B cell (primary cell): ENCODE measurements around the gene ATAD3B. TPM values are rescaled to one million over a fixed set of nuclear protein-coding genes. Genes with fewer than 3 reads are reported as not detected.

Experiments
- ATAC-seq: fragments of 200-7000 bp; cut with Tn5 transposase; one replicate; pipeline ENCODE4 v1.10.0; 2021; ENCODE audit warnings: low read depth, mild to moderate bottlenecking, moderate number of reproducible peaks, moderate library complexity
- CTCF ChIA-PET: fragments of 350-600 bp; sonication (Branson Sonifier 250); formaldehyde crosslinking; loops from one replicate; lab custom pipeline; 2021; ENCODE audit warnings: antibody characterized with exemption, inconsistent platforms; lab: Charles Lee
- POLR2A ChIA-PET: fragments of 350-600 bp; sonication (Branson Sonifier 250); formaldehyde crosslinking; loops from one replicate; lab custom pipeline; 2021; ENCODE audit warnings: antibody characterized with exemption; lab: Charles Lee
- DNase-seq: peaks from one replicate; pipeline ENCODE4 v3.0.0; 2013
- H2AFZ ChIP-seq: 2 replicates; pipeline ENCODE4 v1.6.1; 2012; ENCODE audit warnings: mild to moderate bottlenecking, low read depth, low read length; ENCODE audit not compliant: insufficient read depth, poor library complexity, severe bottlenecking
- H3K27ac ChIP-seq, 2 donors: 1 replicate in 1 of 2; 2 replicates in 1 of 2; pipeline ENCODE4 v1.5.1; 2012 to 2013; ENCODE audit warnings: low read length in 2 of 2, mild to moderate bottlenecking in 2 of 2, moderate library complexity in 1 of 2
- H3K27me3 ChIP-seq, 4 experiments: fragments of 200-600 bp in 1 of 4; sonication (generic) in 1 of 4; replicated peaks in 1 of 4; 1 replicate in 2 of 4; 2 replicates in 2 of 4; pipeline versions ENCODE4 v1.6.1 to v1.7.0; 2013 to 2016; ENCODE audit warnings: low read length in 3 of 4, mild to moderate bottlenecking in 2 of 4, mixed read lengths in 1 of 4, moderate library complexity in 1 of 4; ENCODE audit not compliant: insufficient read depth in 4 of 4, control insufficient read depth in 3 of 4; ENCODE audit errors: control extremely low read depth in 1 of 4
- H3K36me3 ChIP-seq, 2 experiments: replicated peaks in 1 of 2; 1 replicate in 1 of 2; 2 replicates in 1 of 2; pipeline versions ENCODE4 v1.6.1 to v1.7.1; 2013; ENCODE audit warnings: low read length in 1 of 2; ENCODE audit not compliant: insufficient read depth in 2 of 2, control insufficient read depth in 1 of 2; ENCODE audit errors: control extremely low read depth in 1 of 2, extremely low read depth in 1 of 2
- H3K4me1 ChIP-seq, 2 donors: fragments of 200-600 bp in 1 of 2; sonication (generic) in 1 of 2; 1 replicate in 1 of 2; 2 replicates in 1 of 2; pipeline versions ENCODE4 v1.5.1 to v1.6.1; 2013 to 2017; ENCODE audit warnings: low read length in 2 of 2; ENCODE audit not compliant: control insufficient read depth in 2 of 2, insufficient read depth in 2 of 2
- H3K4me2 ChIP-seq: replicated peaks from 2 replicates; pipeline ENCODE3; 2012; ENCODE audit warnings: mild to moderate bottlenecking, low read depth, low read length; ENCODE audit not compliant: poor library complexity, severe bottlenecking
- H3K4me3 ChIP-seq, 5 experiments: fragments of 200-600 bp in 1 of 5; sonication (generic) in 1 of 5; 1 replicate in 3 of 5; 2 replicates in 2 of 5; pipeline versions ENCODE4 v1.5.1 to v1.7.0; 2011 to 2016; ENCODE audit warnings: low read length in 4 of 5, mild to moderate bottlenecking in 4 of 5, low read depth in 2 of 5, control low read depth in 1 of 5, moderate library complexity in 1 of 5; ENCODE audit not compliant: insufficient read depth in 1 of 5; ENCODE audit errors: control extremely low read depth in 1 of 5, extremely low read depth in 1 of 5
- H3K79me2 ChIP-seq: fragments of 200-600 bp; sonication (generic); one replicate; pipeline ENCODE4 v1.6.0; 2016; ENCODE audit warnings: low read length; ENCODE audit not compliant: control insufficient read depth, insufficient read depth
- H3K9ac ChIP-seq: fragments of 200-600 bp; sonication (generic); 2 replicates; pipeline ENCODE4 v1.6.1; 2017; ENCODE audit warnings: mild to moderate bottlenecking, low read length, moderate library complexity
- H3K9me3 ChIP-seq, 3 donors: one replicate each; pipeline versions ENCODE4 v1.6.1 to v1.7.1; 2013; ENCODE audit warnings: low read length in 2 of 3; ENCODE audit not compliant: control insufficient read depth in 2 of 3, insufficient read depth in 1 of 3; ENCODE audit errors: control extremely low read depth in 1 of 3
- H4K20me1 ChIP-seq: 2 replicates; pipeline ENCODE4 v1.6.0; 2012; ENCODE audit warnings: mild to moderate bottlenecking, low read length; ENCODE audit not compliant: insufficient read depth, control insufficient read depth, poor library complexity, severe bottlenecking
- H3K27ac Mint-ChIP-seq: one replicate; pipeline ENCODE4 v1.8.0; 2021; ENCODE audit warnings: mixed read lengths
- H3K27me3 Mint-ChIP-seq: one replicate; pipeline ENCODE4 v1.8.0; 2021; ENCODE audit warnings: mixed read lengths
- H3K4me1 Mint-ChIP-seq: one replicate; pipeline ENCODE4 v1.8.0; 2021; ENCODE audit warnings: mixed read lengths
- H3K4me3 Mint-ChIP-seq: one replicate; pipeline ENCODE4 v1.8.0; 2021; ENCODE audit warnings: mixed read lengths
- H3K9me3 Mint-ChIP-seq: one replicate; pipeline ENCODE4 v1.8.0; 2022; ENCODE audit warnings: mixed read lengths; ENCODE audit not compliant: insufficient read depth
- CTCF ChIP-seq: fragments of 200-600 bp; IDR thresholded peaks from one replicate; pipeline ENCODE4 v1.8.0; 2022; ENCODE audit warnings: antibody characterized with exemption, mild to moderate bottlenecking
- EZH2 ChIP-seq: IDR thresholded peaks from 2 replicates; pipeline ENCODE4 v1.6.1; 2012; ENCODE audit warnings: borderline replicate concordance, low read depth, mild to moderate bottlenecking, moderate library complexity, low read length; ENCODE audit not compliant: insufficient read depth, poor library complexity, severe bottlenecking
- WGBS: methylation state at CpG from one replicate; pipeline ENCODE4 v1.1.5; 2013; ENCODE audit warnings: missing lambda C conversion rate; ENCODE audit not compliant: insufficient coverage; 5-methylcytosine and 5-hydroxymethylcytosine counted together
- intact Hi-C: fragments of 100-400 bp; cut with micrococcal nuclease; formaldehyde crosslinking; loops from one replicate; pipeline ENCODE4 v1.10.0; 2022
- polyA plus RNA-seq: library from polyadenylated mRNA; depleted of rRNA; stranded (reverse); fragments of >200 nt; gene quantifications from 2 replicates; pipeline ENCODE4 v1.2.3, GENCODE V29; 2012
- total RNA-seq, 2 donors: library from RNA; stranded (reverse); fragments of 120-200 nt in 1 of 2; gene quantifications; 1 replicate in 1 of 2; 2 replicates in 1 of 2; pipeline versions ENCODE4 v1.2.3 to v1.2.4, GENCODE V29; 2013 to 2022

The ATAD3B gene
- total and polyA plus RNA-seq, 2 donors (not counting 1 experiment from before 2014, with no cell fraction given): 50.9 to 51.5 TPM

- Histone ChIP-seq H3K4me1 (peaks cover 0 to 12% of the 10 kb centered on the region in 2 donors), H3K27me3 (peaks cover 0 to 16% (median 0%) of the 10 kb centered on the region in 4 experiments), H4K20me1 (no peaks in the 10 kb centered on the region), H3K36me3 (no peaks in the 10 kb centered on the region), H3K4me2 (no peak overlapping the region), H3K9ac (no peak overlapping the region), H3K9me3 (peaks cover 0 to 4% (median 0%) of the 10 kb centered on the region in 3 donors), H2AFZ (no peak overlapping the region), H3K27ac (no peak overlapping the region), H3K79me2 (no peaks in the 10 kb centered on the region), H3K4me3 (no peak overlapping the region)
- DNase-seq (no peak), ATAC-seq (no peak)
- Mint-ChIP-seq H3K27me3 (no peaks in the 10 kb centered on the region), H3K4me3 (no peak overlapping the region), H3K27ac (peak overlapping the region; percentile 46), H3K9me3 (no peaks in the 10 kb centered on the region), H3K4me1 (peaks cover 2% of the 10 kb centered on the region)
- ChIA-PET CTCF (no interaction called here), POLR2A (no interaction called here)
- intact Hi-C loops: no loop called here
- 46% methylated on average over 27 of the region's 27 CpGs for WGBS
- TF ChIP-seq EZH2 (no peak), CTCF (no peak)
Observed at GRCh38 chr1:1460540-1461130, 10.9 kb upstream of the ATAD3B start.

GRCh38 chr1:1461721-1462317, 9.7 kb upstream of the ATAD3B start:
- no peak for DNase-seq
- Histone ChIP-seq H3K9ac (peak overlapping the region; percentile 35), H3K4me3 (peak overlapping the region in 1 of 5 experiments; percentile 38), H3K9me3 (peaks cover 0 to 4% (median 0%) of the 10 kb centered on the region in 3 donors), H3K4me2 (peak overlapping the region; percentile 45), H3K27me3 (peaks cover 0 to 16% (median 0%) of the 10 kb centered on the region in 4 experiments), H3K27ac (peak overlapping the region in 1 of 2 donors; percentile 3), H4K20me1 (no peaks in the 10 kb centered on the region), H3K36me3 (no peaks in the 10 kb centered on the region), H2AFZ (peak overlapping the region; percentile 51), H3K4me1 (peaks cover 0 to 12% of the 10 kb centered on the region in 2 donors), H3K79me2 (no peaks in the 10 kb centered on the region)
- peak overlapping the region; percentile 45 for H3K4me3 Mint-ChIP-seq
- ATAC-seq: no peak
- H3K27ac Mint-ChIP-seq: no peak overlapping the region
- H3K4me1 Mint-ChIP-seq: peaks cover 2% of the 10 kb centered on the region
- ChIA-PET POLR2A (interaction anchor here (0.6 kb wide), 1 partner anchor 1186 kb away, joined by 6 read pairs; no protein-coding TSS in a partner anchor), CTCF (no interaction called here)
- WGBS: 81% methylated on average over 17 of the region's 18 CpGs
- TF ChIP-seq EZH2: no peak
- TF ChIP-seq CTCF: no peak
- no peaks in the 10 kb centered on the region for H3K9me3 Mint-ChIP-seq
- H3K27me3 Mint-ChIP-seq: no peaks in the 10 kb centered on the region
- intact Hi-C loops: no loop called here
